ENCODE measurements around the gene RARB.

RARB gene

DNA sequence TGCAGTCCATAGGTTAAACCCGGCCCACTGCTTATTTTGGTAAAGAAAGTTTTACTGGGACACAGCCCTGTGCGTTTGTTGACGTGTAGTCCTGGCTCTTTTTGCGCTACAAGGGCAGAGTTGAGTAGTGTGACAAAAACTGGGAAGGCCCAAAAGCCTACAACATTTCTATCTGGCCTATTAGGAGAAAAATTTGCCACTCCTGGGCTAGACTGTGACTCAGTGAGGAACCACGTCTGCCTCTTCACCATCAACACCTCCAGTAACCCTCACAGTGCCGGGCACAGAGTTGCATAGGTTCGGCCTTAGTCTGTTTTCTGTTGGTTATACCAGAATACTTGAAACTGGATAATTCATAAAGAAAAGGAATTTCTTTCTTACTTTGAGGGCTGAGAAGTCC, 126.3 kb downstream of the RARB start:
- DNase-seq (ENCODE audit: low spot score) = no peak

GRCh38 chr3:25555695-25556437, 127.8 kb downstream of the RARB start:
- no peak for DNase-seq (ENCODE audit: low spot score)

DNA sequence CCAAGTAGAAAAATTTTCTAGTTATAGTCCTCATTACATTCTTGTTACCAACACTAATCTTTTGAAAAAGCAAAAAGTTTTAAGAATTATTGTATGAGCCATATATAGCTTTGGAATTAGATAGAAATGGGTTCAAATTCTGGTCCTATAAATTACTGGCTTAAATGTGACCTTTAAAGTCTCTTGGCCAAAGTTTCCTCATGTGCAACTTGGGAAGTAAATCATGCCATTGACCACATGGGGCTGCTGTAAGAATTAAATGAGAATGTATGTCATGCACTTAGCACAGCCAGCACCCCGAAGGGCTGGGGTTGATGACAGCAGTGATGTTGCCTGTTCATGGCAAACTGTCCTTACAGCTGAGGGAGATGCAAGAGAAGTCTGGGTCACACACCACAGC, 128.4 kb downstream of the RARB start:
- peak; percentile 9 for DNase-seq (ENCODE audit: low spot score)

DNA sequence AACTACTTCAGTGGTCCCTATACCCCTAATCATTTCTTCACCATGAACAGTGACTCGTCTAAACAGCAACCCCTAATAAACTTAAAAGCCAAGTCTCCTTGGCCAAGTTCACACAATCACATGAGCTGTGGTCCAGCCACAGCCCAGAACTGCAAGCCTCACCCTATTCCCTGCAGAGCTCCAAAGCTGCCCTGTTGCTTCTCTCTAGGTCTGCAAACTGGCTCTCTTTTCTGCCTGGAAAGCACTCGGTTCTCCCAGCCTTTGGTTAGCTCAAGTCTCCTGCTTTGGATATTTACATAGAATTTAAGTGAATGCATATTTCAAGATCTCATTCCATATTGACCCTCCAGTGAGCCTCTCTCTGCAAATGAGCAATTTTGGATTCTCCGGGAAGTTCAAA, 129.6 kb downstream of the RARB start:
- no peak for DNase-seq (ENCODE audit: low spot score)

DNA sequence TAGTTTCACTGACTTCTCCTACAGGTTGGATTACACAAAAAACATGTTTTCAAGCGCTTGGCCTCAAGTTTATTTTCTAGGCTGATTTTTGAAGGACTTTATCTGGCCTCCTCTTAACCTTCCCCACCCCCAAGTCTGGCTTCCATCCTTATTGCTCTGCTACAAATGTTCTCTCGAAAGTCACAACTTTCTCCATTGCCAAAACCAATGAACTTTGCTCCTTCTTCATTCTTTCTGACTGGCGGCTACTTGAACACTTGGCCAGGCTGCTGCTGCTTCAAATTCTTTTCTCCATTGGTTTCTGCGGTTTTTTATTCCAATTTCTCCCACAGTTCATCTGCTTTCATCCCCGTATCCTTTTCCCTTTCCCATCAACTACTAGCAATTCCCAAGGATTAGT, 130.1 kb downstream of the RARB start:
- DNase-seq (ENCODE audit: low spot score) = no peak

DNA sequence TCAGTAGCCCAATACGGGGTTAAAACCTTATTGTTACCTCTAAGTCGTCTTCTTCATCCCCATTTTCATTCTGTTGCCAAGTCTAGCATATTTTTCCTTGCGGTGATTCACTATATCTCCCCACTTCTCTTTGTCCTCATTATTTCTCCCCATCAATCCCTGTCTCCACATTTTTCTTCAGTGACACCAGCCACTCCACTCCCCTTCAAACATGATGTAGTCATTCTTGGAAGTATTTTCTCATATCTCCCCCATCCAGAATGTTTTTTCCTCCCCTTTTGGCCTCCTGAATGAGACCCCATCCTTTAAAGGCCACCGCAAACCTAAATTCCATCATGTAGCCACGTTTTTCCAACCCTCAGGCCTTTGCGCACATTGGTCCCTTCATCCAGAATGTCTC, 130.7 kb downstream of the RARB start:
- no peak for DNase-seq (ENCODE audit: low spot score)

- DNase-seq (ENCODE audit: low spot score) = no peak
Observed at GRCh38 chr3:25563601-25564000, 135.5 kb downstream of the RARB start.

DNA sequence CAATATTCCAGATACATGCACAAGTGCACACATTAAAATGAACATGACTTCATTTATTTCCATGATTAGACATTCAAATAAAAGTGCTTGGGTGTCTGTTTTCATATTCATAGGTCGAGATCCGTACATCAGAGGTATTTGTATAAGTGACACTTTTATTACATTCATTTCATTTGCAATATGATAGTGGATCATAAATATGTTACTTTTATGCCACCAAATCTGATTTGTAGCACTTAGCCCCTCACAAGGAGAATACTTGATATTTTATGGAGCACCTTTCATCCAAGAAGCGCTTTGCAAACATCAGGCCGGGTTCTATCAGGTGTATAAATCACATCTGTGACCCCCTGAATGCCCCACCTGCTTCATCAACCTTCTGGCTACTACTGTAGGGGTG, 136.0 kb downstream of the RARB start:
- DNase-seq (ENCODE audit: low spot score) = no peak

DNA sequence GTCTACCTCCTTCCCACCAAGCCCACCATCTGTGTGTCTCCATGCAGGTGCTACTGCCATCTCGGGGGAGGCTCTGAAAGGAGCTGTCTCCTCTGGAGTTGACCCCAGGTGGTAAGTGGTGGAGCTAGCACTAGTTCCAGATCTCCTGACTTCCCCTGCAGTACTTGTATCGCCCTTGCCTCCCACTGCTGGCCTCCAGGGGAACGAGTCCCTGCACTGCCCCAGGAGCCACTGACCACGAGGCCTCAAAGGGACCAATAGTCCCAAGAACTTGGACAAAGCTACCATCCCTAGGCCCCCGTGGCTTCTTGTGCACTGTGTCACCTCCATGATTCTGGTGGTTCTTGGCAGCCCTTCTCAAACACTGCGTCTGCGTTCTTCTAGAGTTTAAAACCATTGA, 137.7 kb downstream of the RARB start:
- DNase-seq (ENCODE audit: low spot score) = no peak

DNA sequence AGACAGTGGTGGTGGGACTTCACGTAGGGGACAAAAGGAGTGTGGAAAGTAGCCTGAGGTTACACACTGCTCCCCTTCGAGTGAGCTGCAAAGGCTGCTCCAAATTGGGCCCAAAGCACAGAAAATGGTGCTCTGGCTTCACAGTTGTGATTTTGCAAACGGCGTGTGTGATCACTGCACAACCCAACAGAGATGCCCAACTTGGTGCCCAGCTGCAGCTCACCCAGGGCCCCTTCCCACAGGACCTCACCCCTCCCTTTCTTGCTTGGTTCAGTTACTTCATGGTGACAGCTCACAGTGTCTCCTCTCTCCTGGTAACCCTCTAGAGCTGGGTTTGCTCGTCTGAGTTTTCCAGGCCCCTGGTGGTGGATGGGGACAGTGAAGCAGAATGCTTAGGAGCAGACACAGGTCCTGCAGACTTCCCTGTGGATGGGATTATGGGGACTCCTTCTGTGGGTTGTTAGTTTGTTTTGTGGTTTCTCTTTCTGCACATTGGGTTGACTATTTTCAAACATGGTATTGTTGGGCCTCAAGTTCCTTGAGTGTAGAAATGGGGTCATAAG, 138.4 kb downstream of the RARB start:
- DNase-seq (ENCODE audit: low spot score) = no peak

GRCh38 chr3:25567388-25567787, 139.3 kb downstream of the RARB start:
- no peak for DNase-seq (ENCODE audit: low spot score)

GRCh38 chr3:25567806-25568524, 139.9 kb downstream of the RARB start:
- DNase-seq (ENCODE audit: low spot score) = no peak

GRCh38 chr3:25568525-25569078, 140.5 kb downstream of the RARB start:
- no peak for DNase-seq (ENCODE audit: low spot score)

DNA sequence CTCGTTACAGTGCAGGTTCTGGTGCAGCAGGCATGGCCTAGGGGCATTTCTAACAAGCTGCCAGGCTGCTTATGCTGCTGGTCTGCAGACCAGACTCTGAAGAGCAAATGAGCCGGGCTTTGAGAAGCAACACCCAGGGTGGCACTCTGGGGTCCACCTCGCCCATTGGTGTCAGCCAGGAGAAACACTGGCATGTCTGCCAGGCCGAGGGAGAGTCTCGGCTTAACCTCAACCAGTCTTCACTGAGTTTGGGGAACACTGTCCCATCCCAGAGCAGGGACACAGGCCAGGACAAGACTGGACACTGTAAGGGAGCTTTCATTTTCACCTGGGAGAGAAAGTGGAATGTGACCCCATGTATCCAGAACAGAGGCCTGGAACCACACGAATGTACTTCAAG, 143.2 kb downstream of the RARB start:
- DNase-seq (ENCODE audit: low spot score) = no peak

DNA sequence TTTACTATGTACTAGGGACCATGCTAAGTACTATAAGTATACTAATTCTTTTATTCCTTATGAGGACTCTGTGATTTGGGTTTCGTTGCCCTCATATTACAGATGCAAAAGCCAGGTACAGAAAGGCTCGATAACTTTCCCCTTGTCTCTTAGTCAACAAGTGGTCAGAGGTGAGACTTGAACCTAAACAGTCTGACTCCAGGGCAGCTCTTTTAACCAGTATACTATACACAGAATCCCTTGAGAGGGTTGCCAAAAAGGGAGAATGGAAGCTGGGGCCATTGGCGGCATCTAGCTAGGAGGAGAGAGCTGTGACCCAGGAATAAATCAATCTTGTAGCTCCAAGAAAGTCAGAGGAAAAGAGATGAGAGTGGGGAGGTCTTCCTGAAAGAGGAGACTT, 144.3 kb downstream of the RARB start:
- DNase-seq (ENCODE audit: low spot score) = no peak

DNA sequence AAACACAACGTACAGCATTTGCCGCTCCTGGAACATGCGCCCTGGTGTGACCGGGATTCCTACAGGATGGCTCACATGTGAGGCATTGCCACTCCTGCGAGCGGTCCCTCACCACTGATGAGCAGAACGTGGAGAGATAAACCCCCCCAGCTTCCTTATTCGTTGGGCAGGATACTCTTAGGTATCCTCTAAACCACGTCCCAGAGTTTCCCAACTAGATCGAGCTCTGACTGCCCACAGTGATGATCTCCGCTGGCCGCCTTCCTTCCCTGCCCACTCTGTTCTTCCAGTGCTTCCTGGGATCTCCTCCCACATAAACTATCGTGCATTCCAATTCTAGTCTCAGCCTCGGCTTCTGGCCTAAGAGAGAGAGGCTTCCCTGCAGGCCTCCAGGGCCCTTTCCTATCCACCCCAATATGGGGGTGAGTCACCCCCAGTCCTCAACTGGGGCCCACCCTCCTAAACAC, 144.9 kb downstream of the RARB start:
- DNase-seq (ENCODE audit: low spot score) = no peak

- no peak for DNase-seq (ENCODE audit: low spot score)
Observed at GRCh38 chr3:25573386-25574171, 145.5 kb downstream of the RARB start.

DNA sequence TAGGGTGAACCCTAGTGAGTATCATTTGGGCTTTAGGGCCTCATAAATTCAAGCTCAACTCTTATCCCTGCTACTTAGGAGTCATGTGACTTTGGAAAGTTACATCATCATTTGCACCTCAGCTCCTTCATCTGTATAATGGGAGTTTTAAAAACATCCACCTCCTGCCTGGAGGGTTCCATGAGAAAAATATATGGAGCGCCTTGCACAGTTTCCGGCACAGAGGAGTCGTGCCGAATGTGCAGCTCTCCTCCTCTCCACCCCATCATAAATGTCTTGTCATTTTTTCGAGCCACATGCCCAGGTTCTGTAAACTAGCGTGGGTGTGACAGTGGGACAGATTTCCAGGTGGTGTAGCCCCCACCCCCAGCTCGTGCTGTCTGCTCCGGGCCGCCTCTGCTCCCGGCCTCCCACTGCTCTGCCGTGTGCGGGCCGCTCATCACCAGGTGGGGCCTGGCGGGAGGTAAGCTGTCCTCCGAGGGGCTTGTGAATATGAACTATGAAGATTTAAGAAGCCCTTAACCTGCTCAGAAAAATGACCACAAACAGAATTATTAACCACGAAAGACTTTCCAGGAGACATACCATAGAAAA, 146.2 kb downstream of the RARB start:
- no peak for DNase-seq (ENCODE audit: low spot score)

- no peak for DNase-seq (ENCODE audit: low spot score)
Observed at GRCh38 chr3:25575001-25575400, 146.9 kb downstream of the RARB start.

GRCh38 chr3:25576146-25576545, 148.1 kb downstream of the RARB start:
- no peak for DNase-seq (ENCODE audit: low spot score)

DNA sequence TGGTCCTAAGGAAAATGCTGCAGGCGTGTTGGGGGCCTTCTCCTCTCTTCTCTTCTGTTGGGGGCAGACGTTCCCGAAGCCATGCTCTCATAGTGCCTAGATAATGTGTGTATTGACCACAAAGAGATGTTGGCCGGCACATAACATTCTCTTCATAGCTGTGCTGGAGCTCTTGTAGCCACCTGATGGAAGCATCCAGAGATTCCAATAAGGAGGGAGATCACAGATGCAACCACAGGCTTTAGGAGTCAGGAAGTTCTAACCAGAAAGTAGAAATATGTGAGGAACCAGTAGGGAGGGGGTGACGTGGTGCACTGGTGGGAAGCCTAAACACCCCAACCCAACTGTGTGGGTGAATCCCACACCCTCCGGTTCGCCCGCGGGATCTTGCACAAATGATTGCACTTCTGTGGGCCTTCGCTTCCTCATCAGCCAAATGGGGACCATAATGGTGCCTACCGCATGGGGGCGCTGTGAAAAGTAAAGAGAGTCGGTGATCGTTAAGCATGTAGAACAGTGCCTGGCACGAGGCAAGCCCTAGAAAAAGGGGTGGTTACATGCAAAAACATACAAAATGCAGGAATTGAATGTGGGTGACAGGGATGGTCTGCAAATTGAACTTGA, 148.9 kb downstream of the RARB start:
- no peak for DNase-seq (ENCODE audit: low spot score)
